OCI-LY1 (cell line): ENCODE measurements around the gene GALNTL6.

Source experiments
- H2AFZ ChIP-seq: fragments of 200-600 bp; sonication (generic), shearing (Covaris generic); 2 replicates; pipeline ENCODE4 v1.6.0; 2014; ENCODE audit warnings: antibody characterized with exemption, mild to moderate bottlenecking, low read length
- H3F3A ChIP-seq: fragments of 200-600 bp; sonication (generic), shearing (Covaris generic); 2 replicates; pipeline ENCODE4 v1.6.0; 2014; ENCODE audit warnings: mild to moderate bottlenecking, antibody characterized with exemption, low read length, moderate library complexity; ENCODE audit not compliant: insufficient read depth
- H3K27ac ChIP-seq: fragments of 200-600 bp; sonication (generic); 2 replicates; pipeline ENCODE4 v1.5.1; 2014; ENCODE audit warnings: low read length, mixed run types, mild to moderate bottlenecking, low read depth; ENCODE audit not compliant: poor library complexity, severe bottlenecking
- H3K27me3 ChIP-seq: fragments of 200-600 bp; sonication (generic); 2 replicates; pipeline ENCODE4 v1.6.0; 2014; ENCODE audit warnings: antibody characterized with exemption, mild to moderate bottlenecking, low read length, moderate library complexity; ENCODE audit not compliant: insufficient read depth
- H3K36me3 ChIP-seq: fragments of 200-600 bp; sonication (generic); 2 replicates; pipeline ENCODE4 v1.6.1; 2014; ENCODE audit warnings: mild to moderate bottlenecking, antibody characterized with exemption, low read length, moderate library complexity, mixed read lengths; ENCODE audit not compliant: insufficient read depth
- H3K4me1 ChIP-seq: fragments of 200-600 bp; sonication (generic); 2 replicates; pipeline ENCODE4 v1.5.1; 2014; ENCODE audit warnings: mild to moderate bottlenecking, low read length, moderate library complexity; ENCODE audit not compliant: insufficient read depth, severe bottlenecking
- H3K4me2 ChIP-seq: fragments of 200-600 bp; sonication (generic), shearing (Covaris generic); 2 replicates; pipeline ENCODE4 v1.6.1; 2014; ENCODE audit warnings: low read length
- H3K4me3 ChIP-seq: fragments of 200-600 bp; sonication (generic); 2 replicates; pipeline ENCODE4 v1.5.1; 2014; ENCODE audit warnings: low read length, low read depth, mild to moderate bottlenecking, mixed read lengths; ENCODE audit not compliant: poor library complexity, severe bottlenecking
- H3K79me2 ChIP-seq: fragments of 200-600 bp; shearing (Covaris generic); 2 replicates; pipeline ENCODE4 v1.6.1; 2016; ENCODE audit warnings: mixed run types, low read length, mixed read lengths; ENCODE audit not compliant: insufficient read depth
- H3K9ac ChIP-seq: fragments of 200-600 bp; sonication (generic), shearing (Covaris generic); 2 replicates; pipeline ENCODE4 v1.6.1; 2014; ENCODE audit warnings: mild to moderate bottlenecking, low read length, mixed read lengths
- H3K9me2 ChIP-seq: fragments of 200-600 bp; sonication (generic), shearing (Covaris generic); 2 replicates; pipeline ENCODE4 v1.6.1; 2014; ENCODE audit warnings: low read depth, mild to moderate bottlenecking, low read length, mixed read lengths
- H3K9me3 ChIP-seq: fragments of 200-600 bp; shearing (Covaris generic); 2 replicates; pipeline ENCODE4 v1.6.1; 2014; ENCODE audit warnings: low read length, mixed read lengths
- H4K20me1 ChIP-seq: fragments of 200-600 bp; sonication (generic), shearing (Covaris generic); 2 replicates; pipeline ENCODE4 v1.6.0; 2016; ENCODE audit warnings: mild to moderate bottlenecking, low read length; ENCODE audit not compliant: insufficient read depth
- EZH2 ChIP-seq: fragments of 200-600 bp; sonication (generic), shearing (Covaris generic); IDR thresholded peaks from 2 replicates; pipeline ENCODE4 v1.8.0; 2017; ENCODE audit warnings: borderline replicate concordance, mixed run types, mild to moderate bottlenecking, antibody characterized with exemption, low read length, moderate library complexity, mixed read lengths
- TF ChIP-seq, protein P1 (sequence below): fragments of 200-600 bp; sonication (generic), shearing (Covaris generic); IDR thresholded peaks from 2 replicates; pipeline ENCODE4 v1.5.1; 2017; ENCODE audit warnings: mild to moderate bottlenecking, antibody characterized with exemption, low read length, moderate library complexity, mixed read lengths

Gene GALNTL6

DNA sequence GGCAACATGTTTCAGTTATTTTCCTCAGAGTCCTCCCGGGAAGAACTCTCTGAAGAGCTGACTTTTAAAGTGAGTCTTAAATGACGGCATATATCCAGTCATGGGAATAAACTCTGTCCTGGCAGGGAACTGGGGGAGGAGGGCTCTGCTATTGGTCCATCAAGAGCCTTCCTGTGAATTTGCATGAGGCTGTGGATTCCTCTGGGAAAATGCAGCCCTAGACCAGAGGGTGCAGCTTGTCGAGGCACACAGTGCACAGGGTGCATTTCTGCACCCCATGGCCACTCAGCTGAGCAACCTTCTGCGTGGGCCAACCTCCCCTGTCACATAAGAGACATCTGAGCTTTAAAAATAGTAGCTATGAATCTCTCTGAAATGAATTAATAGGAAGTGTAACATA, 360.0 kb downstream of the GALNTL6 start:
- Histone ChIP-seq H3K27me3 (no peaks in the 10 kb centered on the region), H3K36me3 (no peaks in the 10 kb centered on the region), H2AFZ (no peak overlapping the region), H3K4me2 (no peak overlapping the region), H4K20me1 (no peaks in the 10 kb centered on the region), H3K79me2 (no peaks in the 10 kb centered on the region), H3K4me1 (no peaks in the 10 kb centered on the region), H3K9me2 (no peaks in the 10 kb centered on the region), H3K9me3 (no peaks in the 10 kb centered on the region), H3K9ac (no peak overlapping the region), H3F3A (no peaks in the 10 kb centered on the region), H3K4me3 (no peak overlapping the region), H3K27ac (no peak overlapping the region)
- TF ChIP-seq, protein P1, sequence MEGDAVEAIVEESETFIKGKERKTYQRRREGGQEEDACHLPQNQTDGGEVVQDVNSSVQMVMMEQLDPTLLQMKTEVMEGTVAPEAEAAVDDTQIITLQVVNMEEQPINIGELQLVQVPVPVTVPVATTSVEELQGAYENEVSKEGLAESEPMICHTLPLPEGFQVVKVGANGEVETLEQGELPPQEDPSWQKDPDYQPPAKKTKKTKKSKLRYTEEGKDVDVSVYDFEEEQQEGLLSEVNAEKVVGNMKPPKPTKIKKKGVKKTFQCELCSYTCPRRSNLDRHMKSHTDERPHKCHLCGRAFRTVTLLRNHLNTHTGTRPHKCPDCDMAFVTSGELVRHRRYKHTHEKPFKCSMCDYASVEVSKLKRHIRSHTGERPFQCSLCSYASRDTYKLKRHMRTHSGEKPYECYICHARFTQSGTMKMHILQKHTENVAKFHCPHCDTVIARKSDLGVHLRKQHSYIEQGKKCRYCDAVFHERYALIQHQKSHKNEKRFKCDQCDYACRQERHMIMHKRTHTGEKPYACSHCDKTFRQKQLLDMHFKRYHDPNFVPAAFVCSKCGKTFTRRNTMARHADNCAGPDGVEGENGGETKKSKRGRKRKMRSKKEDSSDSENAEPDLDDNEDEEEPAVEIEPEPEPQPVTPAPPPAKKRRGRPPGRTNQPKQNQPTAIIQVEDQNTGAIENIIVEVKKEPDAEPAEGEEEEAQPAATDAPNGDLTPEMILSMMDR = no peak
- no peak for TF ChIP-seq EZH2

DNA sequence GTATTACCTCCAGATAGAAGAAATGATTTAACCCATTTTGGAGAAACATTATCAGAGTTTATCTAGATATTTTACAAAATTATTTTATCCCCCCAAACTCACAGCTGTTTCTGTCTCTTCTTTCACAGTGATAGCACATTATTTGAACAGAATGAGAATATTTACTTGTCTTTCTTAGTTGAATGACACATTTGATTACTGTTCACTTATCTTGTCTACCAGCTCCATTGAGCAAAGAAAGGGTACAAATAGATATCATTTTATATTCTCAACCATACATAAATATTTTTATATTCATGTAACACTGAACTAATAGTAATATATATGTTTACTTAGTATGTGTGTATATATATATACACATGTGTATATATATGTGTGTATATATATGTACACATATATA, 364.2 kb downstream of the GALNTL6 start:
- Histone ChIP-seq H3K9ac (no peak overlapping the region), H3K79me2 (no peaks in the 10 kb centered on the region), H3K9me2 (no peaks in the 10 kb centered on the region), H3F3A (no peaks in the 10 kb centered on the region), H3K36me3 (no peaks in the 10 kb centered on the region), H2AFZ (no peak overlapping the region), H4K20me1 (no peaks in the 10 kb centered on the region), H3K4me3 (no peak overlapping the region), H3K27me3 (no peaks in the 10 kb centered on the region), H3K9me3 (no peaks in the 10 kb centered on the region), H3K27ac (no peak overlapping the region), H3K4me1 (no peaks in the 10 kb centered on the region), H3K4me2 (no peak overlapping the region)
- TF ChIP-seq EZH2 = no peak
- TF ChIP-seq, protein P1 = no peak

DNA sequence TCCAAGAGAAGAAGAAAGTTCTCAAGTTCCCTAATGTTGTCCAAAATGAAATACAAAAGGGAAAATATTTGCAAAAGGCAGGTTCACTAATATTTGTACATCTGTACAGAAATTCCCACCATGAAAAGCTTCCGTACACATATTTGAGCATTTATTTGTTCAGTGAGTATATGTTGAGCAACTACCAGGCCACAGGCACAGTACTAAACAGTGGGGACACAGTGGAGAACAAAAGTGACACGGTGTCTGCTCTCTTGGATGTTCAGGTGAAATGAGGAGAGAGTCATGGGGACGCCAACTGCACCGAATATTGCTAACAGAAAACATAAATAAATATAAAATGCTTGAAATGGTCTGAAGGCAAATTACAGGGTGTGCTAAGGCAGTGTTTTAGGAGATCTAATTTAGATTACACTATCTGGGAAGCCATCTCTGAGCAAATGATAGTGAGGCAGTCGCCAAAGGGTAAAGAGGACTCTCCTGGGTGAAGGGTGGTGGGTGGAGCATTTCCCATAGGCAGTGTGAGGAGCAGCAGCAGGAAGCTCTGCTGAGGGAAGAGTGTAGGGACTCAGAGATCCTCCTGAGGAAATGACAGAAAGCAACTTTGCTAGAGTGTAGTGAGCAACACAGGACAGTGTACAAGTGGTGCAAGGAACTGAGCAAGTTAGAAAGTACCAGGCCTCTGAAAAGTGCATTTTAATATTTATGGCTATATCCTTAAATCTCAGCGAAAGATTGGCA, 375.2 kb downstream of the GALNTL6 start:
- Histone ChIP-seq H3K9ac (no peak overlapping the region), H3K79me2 (no peaks in the 10 kb centered on the region), H3K4me1 (no peaks in the 10 kb centered on the region), H3K27ac (no peak overlapping the region), H3K9me2 (no peaks in the 10 kb centered on the region), H3F3A (no peaks in the 10 kb centered on the region), H3K4me3 (no peak overlapping the region), H4K20me1 (no peaks in the 10 kb centered on the region), H3K36me3 (no peaks in the 10 kb centered on the region), H3K9me3 (no peaks in the 10 kb centered on the region), H3K4me2 (no peak overlapping the region), H2AFZ (no peak overlapping the region), H3K27me3 (no peaks in the 10 kb centered on the region)
- TF ChIP-seq, protein P1 = no peak
- no peak for TF ChIP-seq EZH2
